HG03097 (cell line): ENCODE results near the gene XRCC5.

ENCODE experiments used
- ATAC-seq: cut with Tn5 transposase; IDR thresholded peaks from one replicate; pipeline ENCODE4 v1.9.1; 2021; ENCODE audit not compliant: unreplicated experiment, low FRiP score

Gene XRCC5

GRCh38 chr2:216216951-216217903, 108.1 kb downstream of the XRCC5 start:
- no peak for ATAC-seq

GRCh38 chr2:216217904-216218260, 108.7 kb downstream of the XRCC5 start:
- no peak for ATAC-seq

GRCh38 chr2:216219861-216220260, 110.7 kb downstream of the XRCC5 start:
- no peak for ATAC-seq

GRCh38 chr2:216220976-216221375, 111.8 kb downstream of the XRCC5 start:
- ATAC-seq: no peak

- no peak for ATAC-seq
Observed at GRCh38 chr2:216221811-216222210, 112.7 kb downstream of the XRCC5 start.

GRCh38 chr2:216222650-216223352, 113.7 kb downstream of the XRCC5 start:
- peak; percentile 63 for ATAC-seq

- no peak for ATAC-seq
Observed at GRCh38 chr2:216224388-216224787, 115.2 kb downstream of the XRCC5 start.

- no peak for ATAC-seq
Observed at GRCh38 chr2:216229277-216229914, 120.2 kb downstream of the XRCC5 start.

GRCh38 chr2:216231867-216232266, 122.7 kb downstream of the XRCC5 start:
- no peak for ATAC-seq

- no peak for ATAC-seq
Observed at GRCh38 chr2:216232721-216233120, 123.6 kb downstream of the XRCC5 start.

GRCh38 chr2:216233281-216233995, 124.3 kb downstream of the XRCC5 start:
- ATAC-seq: no peak

- no peak for ATAC-seq
Observed at GRCh38 chr2:216234106-216234505, 125.0 kb downstream of the XRCC5 start.

GRCh38 chr2:216235462-216235861, 126.3 kb downstream of the XRCC5 start:
- ATAC-seq: no peak

- no peak for ATAC-seq
Observed at GRCh38 chr2:216235896-216236295, 126.7 kb downstream of the XRCC5 start.

- ATAC-seq: no peak
Observed at GRCh38 chr2:216236486-216236885, 127.3 kb downstream of the XRCC5 start.

- no peak for ATAC-seq
Observed at GRCh38 chr2:216242365-216242764, 133.2 kb downstream of the XRCC5 start.

- no peak for ATAC-seq
Observed at GRCh38 chr2:216243026-216243425, 133.9 kb downstream of the XRCC5 start.

- ATAC-seq: no peak
Observed at GRCh38 chr2:216245391-216245975, 136.3 kb downstream of the XRCC5 start.

- ATAC-seq: no peak
Observed at GRCh38 chr2:216246766-216247165, 137.6 kb downstream of the XRCC5 start.
